GM21447 (cell line): ENCODE data around the gene UQCRQ.

Source experiments
- ATAC-seq: cut with Tn5 transposase; IDR thresholded peaks from one replicate; pipeline ENCODE4 v1.9.1; 2021; ENCODE audit not compliant: unreplicated experiment

Gene UQCRQ

GRCh38 chr5:132865668-132866341 is 637 bp upstream of the UQCRQ start:
- ATAC-seq, result peak; percentile 14

GRCh38 chr5:132867046-132867451 is 607 bp downstream of the UQCRQ start:
- ATAC-seq, result no peak

GRCh38 chr5:132868754-132869153 is 2.3 kb downstream of the UQCRQ start:
- no peak for ATAC-seq

GRCh38 chr5:132870801-132871200 is 4.4 kb downstream of the UQCRQ start:
- no peak for ATAC-seq

GRCh38 chr5:132871459-132872284 is 5.2 kb downstream of the UQCRQ start:
- no peak for ATAC-seq

- ATAC-seq, result no peak
Measured at GRCh38 chr5:132872788-132873118, 6.3 kb downstream of the UQCRQ start.

GRCh38 chr5:132873119-132873929 is 6.9 kb downstream of the UQCRQ start, which contains the start of gene LEAP2:
TSS of gene LEAP2 (plus strand) at chr5:132873668. CDS start at chr5:132873695, 27 bp downstream.
- ATAC-seq, result no peak

- ATAC-seq, result no peak
Measured at GRCh38 chr5:132873930-132874271, 7.5 kb downstream of the UQCRQ start.

GRCh38 chr5:132876020-132876759 is 9.7 kb downstream of the UQCRQ start:
- no peak for ATAC-seq

GRCh38 chr5:132877466-132877865 is 11.0 kb downstream of the UQCRQ start:
- ATAC-seq, result no peak

- no peak for ATAC-seq
Measured at GRCh38 chr5:132877938-132878337, 11.5 kb downstream of the UQCRQ start.

GRCh38 chr5:132883261-132883834 is 16.9 kb downstream of the UQCRQ start:
- ATAC-seq, result no peak

GRCh38 chr5:132884548-132884947 is 18.1 kb downstream of the UQCRQ start:
- no peak for ATAC-seq

- no peak for ATAC-seq
Measured at GRCh38 chr5:132886064-132886823, 19.8 kb downstream of the UQCRQ start.

- no peak for ATAC-seq
Measured at GRCh38 chr5:132887283-132887682, 20.8 kb downstream of the UQCRQ start.

- ATAC-seq, result no peak
Measured at GRCh38 chr5:132889501-132889900, 23.1 kb downstream of the UQCRQ start.

- ATAC-seq, result no peak
Measured at GRCh38 chr5:132890817-132891216, 24.4 kb downstream of the UQCRQ start.

GRCh38 chr5:132895719-132896305 is 29.4 kb downstream of the UQCRQ start:
- no peak for ATAC-seq

GRCh38 chr5:132896685-132897084 is 30.2 kb downstream of the UQCRQ start:
- ATAC-seq, result no peak

- no peak for ATAC-seq
Measured at GRCh38 chr5:132898094-132898493, 31.7 kb downstream of the UQCRQ start.
